OCI-LY7 (cell line): ENCODE measurements around the gene EPHA8. TPM values are rescaled to one million over a fixed set of nuclear protein-coding genes. Genes with fewer than 3 reads are reported as not detected.

Experiments used
- BruUV-seq: library from RNA; stranded (reverse); fragments of 400-500 nt; replicated peaks from 2 replicates; lab custom pipeline; 2021; lab: Mats Ljungman, UMichigan
- CTCF ChIA-PET: fragments of 300-600 bp; sonication (Branson Sonifier 250); formaldehyde crosslinking; loops from one replicate; lab custom pipeline; 2022; ENCODE audit warnings: antibody characterized with exemption; ENCODE audit not compliant: unreplicated experiment; lab: Charles Lee
- POLR2A ChIA-PET: fragments of 300-600 bp; sonication (Branson Sonifier 250); formaldehyde crosslinking; loops from one replicate; lab custom pipeline; 2022; ENCODE audit warnings: antibody characterized with exemption; lab: Charles Lee
- DNase-seq: peaks from one replicate; pipeline ENCODE4 v3.0.0-alpha.2; 2015; ENCODE audit warnings: low spot score
- H2AFZ ChIP-seq: fragments of 200-600 bp; sonication (generic), shearing (Covaris generic); 2 replicates; pipeline ENCODE4 v1.6.1; 2014; ENCODE audit warnings: mild to moderate bottlenecking, antibody characterized with exemption, low read length, moderate library complexity
- H3K27ac ChIP-seq: fragments of 200-600 bp; sonication (generic); 2 replicates; pipeline ENCODE4 v1.5.1; 2014; ENCODE audit warnings: mixed run types, low read depth, mild to moderate bottlenecking, moderate library complexity, low read length, inconsistent platforms; ENCODE audit not compliant: poor library complexity, severe bottlenecking
- H3K36me3 ChIP-seq: fragments of 200-600 bp; sonication (generic); 2 replicates; pipeline ENCODE4 v1.6.1; 2014; ENCODE audit warnings: mild to moderate bottlenecking, antibody characterized with exemption, low read length, moderate library complexity, mixed read lengths; ENCODE audit not compliant: insufficient read depth
- H3K4me1 ChIP-seq: fragments of 200-600 bp; sonication (generic); 2 replicates; pipeline ENCODE4 v1.5.1; 2014; ENCODE audit warnings: mild to moderate bottlenecking, low read length; ENCODE audit not compliant: insufficient read depth, poor library complexity, severe bottlenecking
- H3K4me2 ChIP-seq: fragments of 200-600 bp; sonication (generic); 2 replicates; pipeline ENCODE4 v1.6.1; 2014; ENCODE audit warnings: mild to moderate bottlenecking, low read length
- H3K4me3 ChIP-seq: fragments of 200-600 bp; sonication (generic); 2 replicates; pipeline ENCODE4 v1.5.1; 2014; ENCODE audit warnings: mild to moderate bottlenecking, low read depth, low read length; ENCODE audit not compliant: poor library complexity, severe bottlenecking
- H3K79me2 ChIP-seq: fragments of 200-600 bp; sonication (generic); 2 replicates; pipeline ENCODE4 v1.6.1; 2016; ENCODE audit warnings: low read depth, mild to moderate bottlenecking, low read length, moderate library complexity, mixed read lengths; ENCODE audit not compliant: insufficient read depth
- H3K9me2 ChIP-seq: fragments of 200-600 bp; sonication (generic); 2 replicates; pipeline ENCODE4 v1.6.1; 2016; ENCODE audit warnings: mild to moderate bottlenecking, low read length, mixed read lengths; ENCODE audit not compliant: insufficient read depth
- H3K9me3 ChIP-seq: fragments of 200-600 bp; sonication (generic); 2 replicates; pipeline ENCODE4 v1.6.1; 2014; ENCODE audit warnings: mild to moderate bottlenecking, mixed run types, low read length, mixed read lengths
- H4K20me1 ChIP-seq: fragments of 200-600 bp; sonication (generic); 2 replicates; pipeline ENCODE4 v1.6.1; 2014; ENCODE audit warnings: mild to moderate bottlenecking, antibody characterized with exemption, low read length, moderate library complexity, mixed read lengths; ENCODE audit not compliant: insufficient read depth
- EZH2phosphoT487 ChIP-seq: fragments of 200-600 bp; sonication (generic); IDR thresholded peaks from 2 replicates; pipeline ENCODE4 v1.6.1; 2018; ENCODE audit warnings: low read depth, borderline replicate concordance, mild to moderate bottlenecking, mixed run types, antibody characterized with exemption, low read length, moderate library complexity, mixed read lengths
- intact Hi-C: fragments of 100-400 bp; cut with micrococcal nuclease; formaldehyde crosslinking; loops from one replicate; pipeline ENCODE4 v1.10.0; 2022; ENCODE audit not compliant: unreplicated experiment
- total RNA-seq, 2 experiments: library from RNA; depleted of rRNA in 1 of 2; stranded (reverse); fragments of >200 nt in 1 of 2; shearing (Covaris generic) in 1 of 2; gene quantifications; 2 replicates each; pipeline ENCODE4 v1.2.3, GENCODE V29; 2014 to 2022
- TF ChIP-seq, protein P1 (sequence below): fragments of 200-600 bp; sonication (generic); conservative IDR thresholded peaks from 2 replicates; pipeline ENCODE4 v1.5.1; 2014; ENCODE audit warnings: mild to moderate bottlenecking, antibody characterized with exemption, low read length, moderate library complexity, mixed read lengths

EPHA8 gene
- total RNA-seq, 2 experiments from 2014 or later = not detected

DNA sequence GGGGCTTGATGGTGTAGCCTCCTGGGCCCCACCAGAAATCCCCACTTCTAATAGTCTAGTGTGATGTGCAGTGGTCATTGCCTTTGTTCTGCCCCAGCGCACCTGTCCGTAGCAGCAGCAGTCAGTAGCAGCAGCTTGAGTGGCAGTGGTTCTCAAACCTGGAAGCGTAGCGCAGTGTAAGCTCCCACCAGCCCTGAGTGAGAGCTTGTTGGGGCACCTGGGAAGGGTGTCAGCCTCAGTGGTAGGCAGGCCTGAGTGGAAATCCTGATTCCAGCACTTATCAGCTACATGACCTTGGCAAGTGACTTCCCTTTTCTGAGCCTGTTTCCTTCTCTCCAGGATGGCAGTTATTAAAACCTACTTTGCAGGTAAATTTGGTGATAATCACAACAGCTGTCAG is 41.6 kb upstream of the EPHA8 start:
- Histone ChIP-seq H3K4me2 (no peak overlapping the region), H2AFZ (no peak overlapping the region), H3K9me2 (no peaks in the 10 kb centered on the region), H3K4me1 (no peaks in the 10 kb centered on the region), H3K4me3 (no peak overlapping the region), H3K36me3 (peaks cover 73% of the 10 kb centered on the region), H4K20me1 (no peaks in the 10 kb centered on the region), H3K9me3 (no peaks in the 10 kb centered on the region), H3K79me2 (no peaks in the 10 kb centered on the region), H3K27ac (no peak overlapping the region)
- intact Hi-C loops = no loop called here
- TF ChIP-seq, protein P1, sequence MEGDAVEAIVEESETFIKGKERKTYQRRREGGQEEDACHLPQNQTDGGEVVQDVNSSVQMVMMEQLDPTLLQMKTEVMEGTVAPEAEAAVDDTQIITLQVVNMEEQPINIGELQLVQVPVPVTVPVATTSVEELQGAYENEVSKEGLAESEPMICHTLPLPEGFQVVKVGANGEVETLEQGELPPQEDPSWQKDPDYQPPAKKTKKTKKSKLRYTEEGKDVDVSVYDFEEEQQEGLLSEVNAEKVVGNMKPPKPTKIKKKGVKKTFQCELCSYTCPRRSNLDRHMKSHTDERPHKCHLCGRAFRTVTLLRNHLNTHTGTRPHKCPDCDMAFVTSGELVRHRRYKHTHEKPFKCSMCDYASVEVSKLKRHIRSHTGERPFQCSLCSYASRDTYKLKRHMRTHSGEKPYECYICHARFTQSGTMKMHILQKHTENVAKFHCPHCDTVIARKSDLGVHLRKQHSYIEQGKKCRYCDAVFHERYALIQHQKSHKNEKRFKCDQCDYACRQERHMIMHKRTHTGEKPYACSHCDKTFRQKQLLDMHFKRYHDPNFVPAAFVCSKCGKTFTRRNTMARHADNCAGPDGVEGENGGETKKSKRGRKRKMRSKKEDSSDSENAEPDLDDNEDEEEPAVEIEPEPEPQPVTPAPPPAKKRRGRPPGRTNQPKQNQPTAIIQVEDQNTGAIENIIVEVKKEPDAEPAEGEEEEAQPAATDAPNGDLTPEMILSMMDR = no peak
- no peak for TF ChIP-seq EZH2phosphoT487
- DNase-seq = no peak
- ChIA-PET POLR2A (interaction anchor here (0.5 kb wide), 1 partner anchor 30 kb away, joined by 4 read pairs; no protein-coding TSS in a partner anchor), CTCF (no interaction called here)
- BruUV-seq = no TSS peak

DNA sequence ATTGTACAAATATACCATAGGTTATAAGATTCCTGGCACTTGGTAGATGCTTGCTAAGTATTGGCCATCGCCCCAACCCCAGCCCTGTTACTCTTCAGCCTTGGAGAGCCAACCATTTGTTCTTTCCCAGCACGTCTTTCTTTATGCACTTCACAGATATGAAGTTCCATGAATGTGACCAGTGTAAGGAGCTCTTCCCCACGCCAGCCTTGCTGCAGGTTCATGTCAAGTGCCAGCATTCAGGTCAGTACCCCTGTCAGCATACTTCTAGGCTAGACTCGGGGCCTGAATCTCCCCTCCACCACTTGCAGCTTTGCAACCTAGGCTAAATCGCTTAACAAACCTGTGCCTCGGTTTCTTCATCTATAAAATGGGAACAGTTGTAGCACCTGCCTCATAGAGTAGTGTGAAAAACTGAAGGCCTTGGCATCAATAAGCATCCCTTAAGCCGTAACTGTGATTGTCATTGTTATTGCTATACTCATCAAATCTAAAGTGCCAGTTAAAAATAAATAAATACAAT is 41.0 kb upstream of the EPHA8 start:
- Histone ChIP-seq H2AFZ (no peak overlapping the region), H3K27ac (no peak overlapping the region), H4K20me1 (no peaks in the 10 kb centered on the region), H3K4me3 (no peak overlapping the region), H3K9me2 (no peaks in the 10 kb centered on the region), H3K79me2 (no peaks in the 10 kb centered on the region), H3K4me2 (no peak overlapping the region), H3K36me3 (peaks cover 67% of the 10 kb centered on the region), H3K4me1 (no peaks in the 10 kb centered on the region), H3K9me3 (no peaks in the 10 kb centered on the region)
- DNase-seq = no peak
- intact Hi-C loops = no loop called here
- TF ChIP-seq, protein P1 = no peak
- TF ChIP-seq EZH2phosphoT487 = no peak
- BruUV-seq = no TSS peak
- CTCF ChIA-PET = no interaction called here
- POLR2A ChIA-PET = no interaction called here

DNA sequence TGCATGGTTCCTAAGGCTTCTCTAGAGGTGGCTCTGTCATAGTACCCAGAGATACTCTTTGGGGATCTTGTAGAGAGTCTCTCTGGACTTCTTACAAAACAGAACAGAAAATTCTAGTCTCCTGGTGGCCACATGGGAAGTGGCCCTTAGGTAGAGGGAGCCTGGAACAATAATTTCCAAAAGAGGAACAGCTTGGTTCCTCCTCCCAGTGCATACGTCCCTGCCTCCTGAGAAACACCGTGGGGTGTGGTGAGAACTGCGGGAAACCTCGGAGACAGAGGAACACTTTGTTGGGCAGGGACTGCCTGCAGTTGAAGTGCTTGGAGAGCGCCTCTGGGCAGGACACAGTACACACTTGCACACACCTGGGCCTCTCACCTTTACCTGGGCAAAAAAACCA is 38.8 kb upstream of the EPHA8 start:
- no peaks in the 10 kb centered on the region for H4K20me1 ChIP-seq
- no peak overlapping the region for H3K4me3 ChIP-seq
- H3K9me2 ChIP-seq = no peaks in the 10 kb centered on the region
- TF ChIP-seq, protein P1 = no peak
- no peak for TF ChIP-seq EZH2phosphoT487
- intact Hi-C loops = no loop called here
- H3K4me2 ChIP-seq = no peak overlapping the region
- H3K4me1 ChIP-seq = no peaks in the 10 kb centered on the region
- no peaks in the 10 kb centered on the region for H3K9me3 ChIP-seq
- H3K79me2 ChIP-seq = no peaks in the 10 kb centered on the region
- DNase-seq = no peak
- CTCF ChIA-PET = no interaction called here
- H3K27ac ChIP-seq = no peak overlapping the region
- no peak overlapping the region for H2AFZ ChIP-seq
- BruUV-seq = no TSS peak
- H3K36me3 ChIP-seq = peaks cover 45% of the 10 kb centered on the region; the same call in 1 of the 2 replicates
- POLR2A ChIA-PET = no interaction called here
